ENCODE data around the gene AAR2.

DNA sequence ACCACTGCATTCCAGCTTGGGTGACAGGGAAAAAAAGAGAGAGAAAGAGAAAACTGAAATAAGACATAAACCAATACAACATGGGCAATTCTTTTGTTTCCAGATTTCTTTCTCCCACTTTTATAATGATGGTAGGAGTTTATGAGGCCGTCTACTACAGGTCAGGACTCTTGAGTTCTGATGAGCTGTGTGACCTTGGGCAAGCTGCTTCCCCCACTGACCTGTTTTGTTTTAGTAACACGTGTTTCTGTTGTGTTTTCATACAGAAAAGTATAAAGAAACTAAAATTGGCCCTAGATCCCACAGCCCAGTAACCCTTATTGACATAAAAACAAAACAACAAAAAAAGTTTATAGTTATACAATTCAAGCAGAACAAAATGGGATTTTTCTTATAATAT is 22.9 kb upstream of the AAR2 start:
- TF ChIP-seq CTCF (IDR thresholded peaks at IDR 0.05) (no peak), POLR2AphosphoS5 (IDR thresholded peaks at IDR 0.05; ENCODE audit: insufficient read depth in 1 of 2, low read depth in 1 of 2) (no peak)
